RPMI8226 (cell line): ENCODE results near the gene FAM111B.
"Not testable (repeated sequence)": the region's sequence is repeated elsewhere in the genome, so short reads cannot be mapped to it uniquely, and the experiment has no call there.

Experiments used
- DNase-seq: peaks from one replicate; pipeline ENCODE4 v3.0.0-alpha.2; 2015

FAM111B gene

GRCh38 chr11:59107721-59108120, 684 bp downstream of the FAM111B start:
- DNase-seq: peak; percentile 49

- DNase-seq: no peak
Measured at GRCh38 chr11:59112494-59112893, 5.5 kb downstream of the FAM111B start.

GRCh38 chr11:59114344-59114743, 7.3 kb downstream of the FAM111B start:
- no peak for DNase-seq

DNA sequence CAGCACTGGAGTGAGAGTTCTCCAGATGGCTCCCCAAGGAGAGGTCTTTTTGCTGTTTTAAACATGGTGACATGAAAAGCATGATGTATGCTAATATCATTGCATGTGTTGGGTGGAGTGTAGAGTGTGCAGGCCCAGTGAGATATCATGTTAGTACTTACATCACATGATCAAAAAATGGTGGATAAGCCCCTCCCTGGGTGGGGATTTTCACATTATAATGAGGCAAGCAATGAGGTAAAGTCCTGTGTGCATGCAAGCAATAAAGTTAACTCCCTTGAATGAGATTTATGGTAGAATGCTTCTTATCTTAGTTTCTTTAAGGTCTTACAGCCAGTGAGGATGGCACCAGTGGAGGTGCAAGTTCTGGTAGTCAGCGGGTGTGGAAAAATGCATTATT, 8.5 kb downstream of the FAM111B start:
- DNase-seq: no peak

DNA sequence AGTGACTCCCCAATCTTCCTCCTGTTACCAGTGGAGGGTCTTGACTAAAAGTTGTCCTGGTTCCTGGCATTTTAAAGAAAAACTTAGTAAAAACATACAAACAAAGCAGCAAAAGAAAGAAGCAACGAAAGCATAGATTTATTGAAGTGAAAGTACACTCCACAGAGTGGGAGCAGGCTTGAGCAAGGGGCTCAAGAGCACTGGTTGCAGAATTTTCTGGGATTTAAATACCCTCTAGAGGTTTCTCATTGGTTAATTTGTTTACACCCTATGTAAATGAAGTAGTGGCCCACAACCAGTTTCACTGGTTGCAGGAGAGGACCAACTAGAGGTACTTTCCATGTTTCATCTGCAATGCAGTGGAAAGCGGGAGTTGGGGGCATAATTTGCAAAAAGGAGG, 10.7 kb downstream of the FAM111B start:
- no peak for DNase-seq

GRCh38 chr11:59119826-59120225, 12.8 kb downstream of the FAM111B start:
- no peak for DNase-seq

DNA sequence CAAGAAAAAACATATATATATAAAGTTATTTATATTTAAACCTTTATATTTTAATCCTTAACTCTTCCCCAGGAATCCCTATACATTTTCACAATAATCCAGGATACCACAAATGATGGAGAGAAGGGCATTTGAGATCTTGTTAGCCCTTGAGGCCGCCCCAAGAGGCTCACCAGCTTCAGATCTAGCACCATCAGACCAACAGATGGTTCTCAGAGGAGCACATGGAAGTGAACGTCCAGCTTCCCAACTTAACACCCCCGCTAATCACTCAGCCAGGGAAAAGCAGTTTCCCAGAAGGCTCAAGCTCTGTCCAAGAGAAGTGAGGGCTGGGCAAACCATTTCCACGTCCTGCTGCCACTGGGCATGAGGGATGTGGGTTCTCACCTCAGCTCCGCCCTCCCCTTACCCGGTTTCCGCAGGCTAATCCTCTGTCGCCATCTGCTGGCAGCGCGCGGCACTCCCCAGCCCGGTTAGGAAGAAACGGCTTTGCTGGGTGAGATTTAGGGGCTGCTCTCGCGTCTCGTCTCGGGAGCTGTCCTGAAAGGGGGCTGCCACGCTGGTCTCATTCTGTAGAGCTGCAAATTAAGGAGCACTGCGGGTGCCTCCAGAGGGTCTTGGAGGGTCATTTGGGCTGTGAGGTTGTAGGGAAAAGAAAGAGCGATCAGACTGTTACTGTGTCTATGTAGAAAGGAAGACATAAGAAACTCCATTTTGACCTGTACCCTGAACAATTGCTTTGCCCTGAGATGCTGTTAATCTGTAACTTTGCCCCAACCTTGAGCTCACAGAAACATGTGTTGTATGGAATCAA, 28.8 kb downstream of the FAM111B start:
- peak; percentile 70 for DNase-seq

GRCh38 chr11:59136551-59136950, 29.5 kb downstream of the FAM111B start:
- DNase-seq: not testable (repeated sequence)

DNA sequence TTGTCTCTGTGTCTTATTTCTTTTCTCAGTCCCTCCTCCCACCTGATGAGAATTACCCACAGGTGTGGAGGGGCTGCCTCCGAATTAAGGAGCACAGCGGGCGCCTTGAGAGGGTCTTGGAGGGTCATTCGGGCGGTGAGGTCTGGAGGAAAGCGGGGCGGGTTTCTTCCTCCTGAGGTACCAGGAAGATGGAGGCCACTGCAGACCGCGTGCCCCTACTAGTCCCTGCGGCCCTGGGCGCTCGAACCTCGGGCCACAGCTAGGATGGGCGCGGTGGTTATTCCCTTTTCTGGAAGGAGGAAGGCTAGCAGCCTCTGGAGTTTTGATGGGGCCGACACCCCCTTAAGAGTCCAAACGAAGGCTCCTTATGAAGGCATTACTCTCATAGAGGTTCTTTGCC, 30.2 kb downstream of the FAM111B start:
- no peak for DNase-seq

- DNase-seq: no peak
Measured at GRCh38 chr11:59138643-59139042, 31.6 kb downstream of the FAM111B start.

DNA sequence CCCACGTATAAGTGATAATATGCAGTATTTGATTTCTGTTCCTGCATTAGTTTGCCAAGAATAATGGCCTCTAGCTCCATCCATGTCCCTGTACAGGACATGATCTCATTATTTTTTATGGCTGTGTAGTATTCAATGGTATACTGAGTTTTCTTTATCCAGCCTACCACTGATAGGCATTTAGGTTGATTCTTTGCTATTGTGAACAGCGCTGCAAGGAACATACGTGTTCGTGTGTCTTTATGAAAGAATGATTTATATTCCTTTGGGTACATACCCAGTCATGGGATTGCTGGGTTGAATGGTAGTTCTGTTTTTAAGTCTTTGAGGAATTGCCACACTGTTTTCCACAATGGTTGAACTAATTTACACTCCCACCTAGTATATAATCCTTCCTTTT, 34.2 kb downstream of the FAM111B start:
- DNase-seq: no peak

- DNase-seq: peak; percentile 4
Measured at GRCh38 chr11:59141673-59142460, 34.8 kb downstream of the FAM111B start.

GRCh38 chr11:59142530-59143507, 35.8 kb downstream of the FAM111B start, which contains the start of gene FAM111A:
Gene FAM111A, plus strand, starts transcription at chr11:59142856. Its CDS starts 6,017 bp downstream, at chr11:59148873.
- DNase-seq: peak; percentile 88

DNA sequence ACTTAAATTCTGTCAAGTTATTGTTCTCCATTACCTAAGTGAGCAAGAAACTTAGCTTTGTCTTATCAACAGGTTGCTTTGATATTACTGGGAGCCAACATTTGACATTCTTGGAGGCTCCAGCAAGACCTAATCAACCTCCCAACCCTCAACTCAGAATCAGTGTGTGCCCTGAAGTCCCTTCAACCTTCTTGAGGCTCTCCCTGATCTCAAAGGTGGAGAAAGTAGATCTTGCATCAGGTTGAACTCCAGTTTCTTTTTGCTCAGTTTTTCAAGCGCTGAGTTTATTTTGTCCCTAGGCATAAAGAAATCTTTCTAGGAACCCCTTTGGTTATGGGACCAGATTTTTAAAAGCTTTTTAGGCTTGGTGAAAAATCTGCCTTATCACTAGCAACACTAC, 37.1 kb downstream of the FAM111B start:
- DNase-seq: peak; percentile 2

- peak; percentile 90 for DNase-seq
Measured at GRCh38 chr11:59144579-59145345, 37.7 kb downstream of the FAM111B start.

DNA sequence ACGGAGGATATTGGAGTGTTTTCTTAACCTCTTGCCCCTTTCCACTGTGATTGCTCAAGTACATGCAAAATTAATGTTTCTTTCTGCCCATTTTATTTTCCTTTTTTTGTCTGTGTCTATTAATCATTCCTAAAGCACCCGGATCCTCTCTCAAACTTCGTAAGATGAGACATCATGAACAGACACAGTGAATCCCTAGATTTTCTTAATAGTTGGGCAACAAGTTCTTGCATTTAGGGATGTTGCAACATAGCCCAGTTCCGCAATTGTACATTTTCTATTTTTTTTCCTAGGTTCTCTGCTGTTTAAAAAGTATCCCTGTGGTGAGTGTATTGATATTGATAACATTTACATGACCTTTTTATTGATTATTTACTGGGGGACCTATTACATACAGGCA, 38.5 kb downstream of the FAM111B start:
- DNase-seq: no peak

DNA sequence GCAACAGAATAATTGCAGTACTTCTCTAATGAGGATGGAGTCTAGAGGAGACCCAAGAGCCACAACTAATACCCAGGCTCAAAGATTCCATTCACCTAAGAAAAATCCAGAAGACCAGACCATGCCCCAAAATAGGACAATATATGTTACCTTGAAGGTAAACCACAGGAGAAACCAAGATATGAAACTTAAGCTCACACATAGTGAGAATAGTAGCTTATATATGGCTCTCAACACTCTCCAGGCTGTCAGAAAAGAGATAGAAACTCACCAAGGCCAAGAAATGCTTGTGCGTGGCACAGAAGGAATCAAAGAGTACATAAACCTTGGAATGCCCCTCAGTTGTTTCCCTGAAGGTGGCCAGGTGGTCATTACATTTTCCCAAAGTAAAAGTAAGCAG, 44.7 kb downstream of the FAM111B start:
- no peak for DNase-seq

GRCh38 chr11:59152312-59152951, 45.4 kb downstream of the FAM111B start:
- DNase-seq: no peak

DNA sequence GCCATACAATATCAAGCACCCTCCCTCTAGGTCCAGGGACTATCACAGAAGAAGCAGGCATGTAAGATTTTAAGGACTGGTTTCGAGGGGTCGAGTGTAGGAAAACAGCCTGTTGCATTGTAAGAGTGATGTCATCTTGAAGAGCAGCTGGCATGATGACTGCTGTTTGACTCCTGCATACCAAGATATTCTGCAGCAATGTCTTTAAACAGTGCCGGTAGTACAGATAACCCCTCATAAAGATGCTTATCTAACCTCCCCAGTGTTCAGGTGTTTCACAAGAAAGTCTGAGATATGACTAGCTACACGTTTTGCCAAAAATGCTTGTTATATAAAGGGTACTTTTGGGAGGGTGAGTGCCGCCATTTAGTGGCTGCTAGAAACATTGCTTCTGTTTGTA, 47.6 kb downstream of the FAM111B start:
- DNase-seq: no peak

GRCh38 chr11:59157433-59157832, 50.4 kb downstream of the FAM111B start:
- DNase-seq: no peak
